ENCODE measurements around the gene ASGR1. TPM values are rescaled to one million over a fixed set of nuclear protein-coding genes. Genes with fewer than 3 reads are reported as not detected.
"Not testable (repeated sequence)": the region's sequence is repeated elsewhere in the genome, so short reads cannot be mapped to it uniquely, and the experiment has no call there.

ASGR1 gene
- total RNA-seq, 1 donor from 2014 or later = 1.9 TPM

DNA sequence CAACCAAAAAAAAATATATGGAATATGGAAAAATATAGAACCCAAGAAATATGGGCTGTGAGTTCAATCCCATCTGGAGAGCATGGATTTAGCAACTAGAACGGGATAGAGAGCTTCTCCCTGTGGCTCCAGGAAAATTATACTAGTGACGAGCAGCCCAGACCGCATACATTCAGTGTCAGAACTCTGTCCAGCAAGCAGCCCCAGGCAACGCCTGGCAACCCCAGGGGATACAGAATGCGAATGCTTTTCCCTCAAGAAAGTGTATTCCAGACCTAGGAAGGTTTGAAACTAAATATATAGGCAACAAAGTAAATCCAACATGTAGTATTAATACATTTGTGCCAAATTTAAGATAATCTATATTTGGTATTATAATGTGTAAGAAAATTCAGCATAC is 51.0 kb downstream of the ASGR1 start:
- H3K4me3 Mint-ChIP-seq (ENCODE audit: unreplicated experiment) = no peak overlapping the region
- no peak overlapping the region for H3K27ac Mint-ChIP-seq (ENCODE audit: unreplicated experiment)
- no peaks in the 10 kb centered on the region for H3K4me1 Mint-ChIP-seq (ENCODE audit: low read depth)
- no peaks in the 10 kb centered on the region for H3K9me3 Mint-ChIP-seq (ENCODE audit: low read depth)
- no peaks in the 10 kb centered on the region for H3K36me3 Mint-ChIP-seq (ENCODE audit: low read depth)
- DNase-seq (ENCODE audit: low spot score) = no peak
- TF ChIP-seq, protein P1, sequence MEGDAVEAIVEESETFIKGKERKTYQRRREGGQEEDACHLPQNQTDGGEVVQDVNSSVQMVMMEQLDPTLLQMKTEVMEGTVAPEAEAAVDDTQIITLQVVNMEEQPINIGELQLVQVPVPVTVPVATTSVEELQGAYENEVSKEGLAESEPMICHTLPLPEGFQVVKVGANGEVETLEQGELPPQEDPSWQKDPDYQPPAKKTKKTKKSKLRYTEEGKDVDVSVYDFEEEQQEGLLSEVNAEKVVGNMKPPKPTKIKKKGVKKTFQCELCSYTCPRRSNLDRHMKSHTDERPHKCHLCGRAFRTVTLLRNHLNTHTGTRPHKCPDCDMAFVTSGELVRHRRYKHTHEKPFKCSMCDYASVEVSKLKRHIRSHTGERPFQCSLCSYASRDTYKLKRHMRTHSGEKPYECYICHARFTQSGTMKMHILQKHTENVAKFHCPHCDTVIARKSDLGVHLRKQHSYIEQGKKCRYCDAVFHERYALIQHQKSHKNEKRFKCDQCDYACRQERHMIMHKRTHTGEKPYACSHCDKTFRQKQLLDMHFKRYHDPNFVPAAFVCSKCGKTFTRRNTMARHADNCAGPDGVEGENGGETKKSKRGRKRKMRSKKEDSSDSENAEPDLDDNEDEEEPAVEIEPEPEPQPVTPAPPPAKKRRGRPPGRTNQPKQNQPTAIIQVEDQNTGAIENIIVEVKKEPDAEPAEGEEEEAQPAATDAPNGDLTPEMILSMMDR (IDR thresholded peaks at IDR 0.05) = no peak
- H3K27me3 Mint-ChIP-seq (ENCODE audit: low read depth) = peaks cover 18% of the 10 kb centered on the region

DNA sequence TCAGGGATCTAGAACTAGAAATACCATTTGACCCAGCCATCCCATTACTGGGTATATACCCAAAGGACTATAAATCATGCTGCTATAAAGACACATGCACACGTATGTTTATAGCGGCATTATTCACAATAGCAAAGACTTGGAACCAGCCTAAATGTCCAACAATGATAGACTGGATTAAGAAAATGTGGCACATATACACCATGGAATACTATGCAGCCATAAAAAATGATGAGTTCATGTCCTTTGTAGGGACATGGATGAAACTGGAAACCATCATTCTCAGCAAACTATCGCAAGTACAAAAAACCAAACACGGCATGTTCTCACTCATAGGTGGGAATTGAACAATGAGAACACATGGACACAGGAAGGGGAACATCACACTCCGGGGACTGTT is 51.7 kb downstream of the ASGR1 start:
- H3K27ac Mint-ChIP-seq (ENCODE audit: unreplicated experiment); DNase-seq (ENCODE audit: low spot score); H3K9me3 Mint-ChIP-seq (ENCODE audit: low read depth); H3K36me3 Mint-ChIP-seq (ENCODE audit: low read depth); H3K4me1 Mint-ChIP-seq (ENCODE audit: low read depth); H3K4me3 Mint-ChIP-seq (ENCODE audit: unreplicated experiment): not testable (repeated sequence)
- peaks cover 15% of the 10 kb centered on the region for H3K27me3 Mint-ChIP-seq (ENCODE audit: low read depth)

DNA sequence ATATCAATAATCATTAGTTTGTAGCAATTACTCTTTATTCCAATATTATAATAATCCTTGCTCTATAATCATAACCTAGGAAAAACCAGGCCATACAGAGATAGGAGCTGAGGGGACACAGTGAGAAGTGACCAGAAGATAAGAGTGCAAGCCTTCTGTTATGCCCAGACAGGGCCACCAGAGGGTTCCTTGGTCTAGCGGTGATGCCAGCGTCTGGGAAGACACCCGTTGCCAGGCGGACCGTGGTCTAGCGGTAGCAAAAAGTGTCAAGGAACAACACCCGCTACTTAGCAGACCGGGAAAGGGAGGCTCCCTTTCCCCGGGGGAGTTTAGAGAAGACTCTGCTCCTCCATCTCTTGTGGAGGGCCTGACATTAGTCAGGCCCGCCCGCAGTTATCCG is 52.8 kb downstream of the ASGR1 start:
- peaks cover 11% of the 10 kb centered on the region for H3K27me3 Mint-ChIP-seq (ENCODE audit: low read depth)
- DNase-seq (ENCODE audit: low spot score); H3K9me3 Mint-ChIP-seq (ENCODE audit: low read depth); H3K4me1 Mint-ChIP-seq (ENCODE audit: low read depth); H3K4me3 Mint-ChIP-seq (ENCODE audit: unreplicated experiment); H3K27ac Mint-ChIP-seq (ENCODE audit: unreplicated experiment); H3K36me3 Mint-ChIP-seq (ENCODE audit: low read depth): not testable (repeated sequence)
- TF ChIP-seq, protein P1 (IDR thresholded peaks at IDR 0.05) = peak; percentile 13

DNA sequence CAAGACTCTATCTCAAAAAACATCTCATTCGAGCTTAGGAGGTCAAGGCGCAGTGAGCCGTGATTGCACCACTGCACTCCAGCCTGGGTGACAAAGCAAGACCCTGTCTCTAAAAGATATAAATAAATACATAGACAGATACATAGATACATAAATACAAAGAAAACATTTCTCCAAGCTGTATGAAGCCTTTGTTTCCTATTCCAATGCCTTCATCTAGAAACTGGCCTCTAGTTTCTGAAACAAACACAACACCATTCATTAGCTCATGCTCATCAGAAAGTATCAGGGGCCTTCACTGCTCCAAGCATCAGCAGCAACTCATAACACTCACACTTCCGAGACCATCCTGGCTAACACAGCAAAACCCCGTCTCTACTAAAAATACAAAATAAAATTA is 54.2 kb downstream of the ASGR1 start:
- DNase-seq (ENCODE audit: low spot score) = no peak
- Mint-ChIP-seq H3K27me3 (ENCODE audit: low read depth) (peaks cover 5% of the 10 kb centered on the region), H3K9me3 (ENCODE audit: low read depth) (no peaks in the 10 kb centered on the region), H3K4me1 (ENCODE audit: low read depth) (peaks cover 18% of the 10 kb centered on the region), H3K4me3 (ENCODE audit: unreplicated experiment) (no peak overlapping the region), H3K27ac (ENCODE audit: unreplicated experiment) (no peak overlapping the region), H3K36me3 (ENCODE audit: low read depth) (no peaks in the 10 kb centered on the region)
- TF ChIP-seq, protein P1 (IDR thresholded peaks at IDR 0.05) = no peak

DNA sequence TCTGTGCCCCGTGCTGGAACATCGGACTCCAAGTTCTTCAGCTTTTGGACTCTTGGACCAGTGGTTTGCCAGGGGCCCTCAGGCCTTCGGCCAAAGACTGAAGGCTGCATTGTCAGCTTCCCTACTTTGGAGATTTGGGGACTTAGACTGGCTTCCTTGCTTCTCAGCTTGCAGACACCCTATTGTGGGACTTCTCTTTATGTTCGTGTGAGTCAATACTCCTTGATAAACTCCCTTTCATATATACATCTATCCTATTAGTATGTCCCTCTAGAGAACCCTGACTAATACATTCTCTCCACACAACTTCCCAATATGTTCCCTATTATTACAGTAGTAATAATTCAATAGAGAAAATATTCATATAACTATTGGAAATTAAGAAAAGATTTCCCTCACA is 55.3 kb downstream of the ASGR1 start:
- Mint-ChIP-seq H3K36me3 (ENCODE audit: low read depth) (no peaks in the 10 kb centered on the region), H3K4me3 (ENCODE audit: unreplicated experiment) (no peak overlapping the region), H3K27me3 (ENCODE audit: low read depth) (no peaks in the 10 kb centered on the region), H3K27ac (ENCODE audit: unreplicated experiment) (no peak overlapping the region), H3K9me3 (ENCODE audit: low read depth) (no peaks in the 10 kb centered on the region), H3K4me1 (ENCODE audit: low read depth) (peaks cover 23% of the 10 kb centered on the region)
- TF ChIP-seq, protein P1 (IDR thresholded peaks at IDR 0.05) = no peak
- DNase-seq (ENCODE audit: low spot score) = no peak

Small RNAs within 50 kb of the gene (microRNA-seq; reads per million reads assigned to microRNA genes)
- gene MIR324 (ENCODE audit: borderline number of aligned reads) = 4,523 reads per million, percentile 90 among the genes with 10 or more reads in this experiment

Other genes with a start within 250 kb of the ASGR1 start
- gene ALOX12, start 183.3 kb downstream of the ASGR1 start, total RNA-seq = not detected in 3 replicates
- gene RNASEK, start 166.7 kb downstream of the ASGR1 start, total RNA-seq = 241 to 266 TPM (median 259 TPM) in 3 replicates
- gene BCL6B, start 156.3 kb downstream of the ASGR1 start, total RNA-seq = not detected in 3 replicates
- gene SLC16A13, start 143.4 kb downstream of the ASGR1 start, total RNA-seq = 3.5 to 5.4 TPM (median 4.8 TPM) in 3 replicates
- gene SLC16A11, start 135.3 kb downstream of the ASGR1 start, total RNA-seq = 0.41 to 0.85 TPM (median 0.47 TPM) in 3 replicates
- gene CLEC10A, start 99.1 kb downstream of the ASGR1 start, total RNA-seq = not detected in 3 replicates
- gene ASGR2, start 64.5 kb downstream of the ASGR1 start, total RNA-seq = not detected in 3 replicates
- gene DLG4, start 40.5 kb upstream of the ASGR1 start, total RNA-seq = 28.3 to 34.4 TPM (median 31.3 TPM) in 3 replicates
- 427 to 584 TPM (median 454 TPM) in 3 replicates for gene ACADVL, start 40.6 kb upstream of the ASGR1 start, total RNA-seq
- 58.8 to 65.2 TPM (median 59.5 TPM) in 3 replicates for gene DVL2, start 55.1 kb upstream of the ASGR1 start, total RNA-seq
- 49.5 to 57.8 TPM (median 53.1 TPM) in 3 replicates for gene PHF23, start 60.1 kb upstream of the ASGR1 start, total RNA-seq
- 449 to 459 TPM (median 455 TPM) in 3 replicates for gene GABARAP, start 63.1 kb upstream of the ASGR1 start, total RNA-seq
- 105 to 118 TPM (median 111 TPM) in 3 replicates for gene CTDNEP1, start 72.4 kb upstream of the ASGR1 start, total RNA-seq
- gene ELP5, start 72.8 kb upstream of the ASGR1 start, total RNA-seq = 24.9 to 32.7 TPM (median 25.8 TPM) in 3 replicates
- gene CLDN7, start 83.1 kb upstream of the ASGR1 start, total RNA-seq = 0.42 to 0.54 TPM (median 0.46 TPM) in 3 replicates
- 0.15 to 0.38 TPM (median 0.30 TPM) in 3 replicates for gene SLC2A4, start 102.3 kb upstream of the ASGR1 start, total RNA-seq
- gene YBX2, start 115.3 kb upstream of the ASGR1 start, total RNA-seq = 0.56 to 0.57 TPM in 2 of 3 replicates, not detected in the other
- 364 to 494 TPM (median 376 TPM) in 3 replicates for gene EIF5A, start 128.3 kb upstream of the ASGR1 start, total RNA-seq
- gene GPS2, start 136.0 kb upstream of the ASGR1 start, total RNA-seq = 43.9 to 64.9 TPM (median 55.3 TPM) in 3 replicates
- gene NEURL4, start 150.0 kb upstream of the ASGR1 start, total RNA-seq = 28.0 to 43.3 TPM (median 32.4 TPM) in 3 replicates
- 2.9 to 6.8 TPM (median 3.7 TPM) in 3 replicates for gene ACAP1, start 157.2 kb upstream of the ASGR1 start, total RNA-seq
- gene KCTD11, start 172.8 kb upstream of the ASGR1 start, total RNA-seq = 16.6 to 23.3 TPM (median 23.0 TPM) in 3 replicates
- gene TMEM95, start 175.8 kb upstream of the ASGR1 start, total RNA-seq = not detected in 3 replicates
- gene TNK1, start 201.7 kb upstream of the ASGR1 start, total RNA-seq = 0.22 to 0.72 TPM in 2 of 3 replicates, not detected in the other
- 79.8 to 82.6 TPM (median 81.5 TPM) in 3 replicates for gene PLSCR3, start 215.2 kb upstream of the ASGR1 start, total RNA-seq
- gene TMEM256, start 224.7 kb upstream of the ASGR1 start, total RNA-seq = 32.8 to 42.8 TPM (median 34.3 TPM) in 3 replicates
- gene NLGN2, start 228.5 kb upstream of the ASGR1 start, total RNA-seq = 45.2 to 49.8 TPM (median 46.7 TPM) in 3 replicates
- not detected in 3 replicates for gene SPEM1, start 241.0 kb upstream of the ASGR1 start, total RNA-seq
- not detected in 3 replicates for gene SPEM2, start 246.2 kb upstream of the ASGR1 start, total RNA-seq
- gene SPEM3, start 249.5 kb upstream of the ASGR1 start, total RNA-seq = not detected in 3 replicates